GM20000 (cell line): ENCODE measurements around the gene IL16.

ENCODE experiments used
- DNase-seq: peaks from one replicate; pipeline ENCODE4 v3.0.0; 2012; ENCODE audit warnings: low spot score
- TF ChIP-seq, protein P1 (sequence below): IDR thresholded peaks from 2 replicates; pipeline ENCODE4 v1.5.1; 2012; ENCODE audit warnings: mild to moderate bottlenecking, control low read depth; ENCODE audit errors: extremely low read depth, missing control alignments

IL16 gene

DNA sequence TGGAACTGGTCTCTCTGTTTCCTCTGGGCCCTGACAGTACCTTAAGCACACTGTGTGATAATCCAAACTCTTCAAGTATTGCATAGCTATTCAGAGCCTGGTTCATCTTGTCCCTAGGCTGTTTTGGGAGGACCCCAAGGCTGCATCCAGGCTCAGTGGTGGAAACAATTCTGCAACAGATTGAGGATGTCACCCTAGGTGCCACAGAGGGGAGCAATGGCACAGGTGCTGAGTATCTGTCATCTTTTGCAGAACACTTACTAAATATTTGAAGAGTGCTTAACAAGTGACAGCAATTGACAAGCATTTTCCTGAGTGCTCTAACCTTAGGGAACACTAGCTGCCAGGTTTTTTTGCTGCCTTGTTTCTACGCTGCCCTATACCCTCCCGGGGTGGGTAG is 99.5 kb downstream of the IL16 start:
- DNase-seq = no peak
- TF ChIP-seq, protein P1, sequence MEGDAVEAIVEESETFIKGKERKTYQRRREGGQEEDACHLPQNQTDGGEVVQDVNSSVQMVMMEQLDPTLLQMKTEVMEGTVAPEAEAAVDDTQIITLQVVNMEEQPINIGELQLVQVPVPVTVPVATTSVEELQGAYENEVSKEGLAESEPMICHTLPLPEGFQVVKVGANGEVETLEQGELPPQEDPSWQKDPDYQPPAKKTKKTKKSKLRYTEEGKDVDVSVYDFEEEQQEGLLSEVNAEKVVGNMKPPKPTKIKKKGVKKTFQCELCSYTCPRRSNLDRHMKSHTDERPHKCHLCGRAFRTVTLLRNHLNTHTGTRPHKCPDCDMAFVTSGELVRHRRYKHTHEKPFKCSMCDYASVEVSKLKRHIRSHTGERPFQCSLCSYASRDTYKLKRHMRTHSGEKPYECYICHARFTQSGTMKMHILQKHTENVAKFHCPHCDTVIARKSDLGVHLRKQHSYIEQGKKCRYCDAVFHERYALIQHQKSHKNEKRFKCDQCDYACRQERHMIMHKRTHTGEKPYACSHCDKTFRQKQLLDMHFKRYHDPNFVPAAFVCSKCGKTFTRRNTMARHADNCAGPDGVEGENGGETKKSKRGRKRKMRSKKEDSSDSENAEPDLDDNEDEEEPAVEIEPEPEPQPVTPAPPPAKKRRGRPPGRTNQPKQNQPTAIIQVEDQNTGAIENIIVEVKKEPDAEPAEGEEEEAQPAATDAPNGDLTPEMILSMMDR = no peak

DNA sequence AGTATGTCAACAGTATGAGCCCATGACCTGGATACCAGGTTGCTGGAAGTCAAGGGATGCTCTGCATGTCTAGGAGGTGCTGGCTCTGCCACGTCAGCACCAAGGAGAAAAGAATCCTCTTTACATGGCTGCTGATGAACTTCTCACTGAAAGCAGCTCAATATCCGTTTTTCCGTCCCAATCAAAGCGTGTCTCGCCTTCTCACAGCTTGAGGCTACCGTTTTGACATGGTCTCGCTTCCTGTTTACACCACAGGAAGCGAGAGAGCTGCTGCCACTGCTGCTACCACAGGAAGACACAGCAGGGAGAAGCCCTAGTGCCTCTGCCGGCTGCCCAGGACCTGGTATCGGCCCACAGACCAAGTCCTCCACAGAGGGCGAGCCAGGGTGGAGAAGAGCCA is 100.0 kb downstream of the IL16 start:
- DNase-seq = peak; percentile 55
- TF ChIP-seq, protein P1 = no peak

DNA sequence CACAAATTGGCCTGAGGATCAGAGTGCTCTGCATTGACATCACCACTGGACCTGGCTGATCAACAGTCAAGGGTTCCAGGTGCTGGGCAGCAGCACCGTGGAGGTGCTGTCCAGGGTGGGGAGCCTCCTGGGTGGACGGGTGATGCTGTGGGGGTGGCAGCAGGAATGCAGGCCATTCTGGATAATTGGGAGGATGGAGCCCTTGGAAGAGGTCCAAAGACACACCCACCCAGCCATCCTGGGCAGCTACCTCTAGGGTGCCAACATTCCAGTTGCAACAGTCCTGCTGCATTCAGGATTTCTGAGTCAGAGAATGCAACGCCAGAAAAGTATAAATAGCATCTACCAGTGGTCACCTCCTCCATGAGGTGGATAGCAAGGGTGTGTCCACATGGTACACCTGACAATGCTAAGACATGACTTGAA is 100.5 kb downstream of the IL16 start:
- TF ChIP-seq, protein P1 = no peak
- DNase-seq = no peak

DNA sequence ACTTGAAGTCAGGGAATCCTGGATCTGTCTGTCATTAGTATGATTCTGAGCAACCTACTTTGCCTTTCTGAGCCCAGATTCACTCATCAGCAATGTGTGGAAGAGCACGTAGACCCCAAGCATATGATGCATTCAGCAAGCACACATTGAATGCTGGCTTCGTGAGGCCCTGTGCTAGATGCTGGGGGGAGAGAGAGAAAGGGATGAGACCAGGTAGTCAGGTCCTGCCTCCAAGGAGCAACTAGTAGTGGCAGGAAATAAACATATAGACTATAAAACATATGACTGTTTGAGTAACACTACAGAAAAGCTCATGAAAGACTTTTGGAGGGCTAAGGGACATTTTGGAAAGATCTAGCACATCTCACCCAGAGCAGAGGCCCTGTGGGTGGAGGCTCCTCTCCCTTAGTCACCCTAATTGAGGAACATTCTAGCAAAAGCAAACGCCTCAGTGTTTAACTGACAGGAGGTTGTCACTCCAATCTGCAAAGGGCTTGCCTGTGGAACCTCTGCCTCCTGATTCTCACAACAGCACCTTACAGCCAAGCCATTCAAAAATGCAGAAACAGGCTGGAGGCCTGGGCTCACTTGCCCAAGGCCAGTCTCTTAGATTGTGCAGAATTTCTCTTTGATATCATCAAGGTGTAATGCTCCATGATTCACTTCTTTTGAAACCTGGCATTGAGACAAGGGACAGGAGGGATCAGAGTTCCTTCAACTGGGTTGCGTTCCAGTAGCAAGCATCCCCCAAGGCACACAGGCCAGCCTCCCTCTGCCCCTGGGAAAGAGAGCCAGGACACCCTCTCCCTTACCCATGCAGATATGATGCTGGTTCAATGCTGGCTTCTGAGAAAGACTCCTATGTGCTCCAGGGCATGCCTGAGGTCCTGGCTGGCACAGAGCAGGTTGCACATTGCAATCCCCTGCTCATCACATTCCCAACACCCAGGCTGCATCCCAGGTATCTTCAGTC is 101.2 kb downstream of the IL16 start:
- TF ChIP-seq, protein P1 = no peak
- DNase-seq = no peak

DNA sequence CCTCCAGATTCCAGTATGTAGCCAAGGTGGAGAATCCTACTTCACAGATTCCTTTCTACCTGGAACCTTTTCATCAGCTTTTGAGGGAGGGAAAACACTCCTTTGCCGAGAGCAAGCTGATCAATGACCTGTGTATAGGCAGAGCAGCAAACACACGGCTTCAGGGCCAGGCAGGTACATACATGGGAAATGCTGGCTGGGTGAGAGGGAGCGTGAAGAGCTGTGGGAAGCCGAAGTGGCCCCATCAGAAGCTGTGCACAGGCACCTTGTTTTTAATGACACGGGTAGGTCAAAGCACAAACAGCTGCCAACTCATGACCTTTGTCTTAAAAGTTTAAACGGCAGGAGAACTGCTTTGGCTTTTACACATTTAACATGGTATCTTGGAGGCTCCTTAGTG is 101.9 kb downstream of the IL16 start:
- TF ChIP-seq, protein P1 = no peak
- no peak for DNase-seq

DNA sequence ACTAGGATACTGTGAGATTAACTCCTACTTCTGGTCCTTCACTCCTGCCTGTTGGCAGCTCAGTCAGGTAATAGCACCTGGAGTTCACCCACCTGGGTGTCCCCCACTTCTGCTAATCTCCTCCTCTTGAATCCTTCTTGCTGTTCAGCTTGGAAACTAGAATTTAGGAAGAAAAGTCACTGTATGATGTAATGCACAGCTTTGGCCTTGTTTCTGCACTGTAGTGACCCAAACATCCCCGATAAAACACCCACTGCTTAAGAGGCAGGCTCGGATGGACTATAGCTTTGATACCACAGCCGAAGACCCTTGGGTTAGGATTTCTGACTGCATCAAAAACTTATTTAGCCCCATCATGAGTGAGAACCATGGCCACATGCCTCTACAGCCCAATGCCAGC is 102.5 kb downstream of the IL16 start:
- TF ChIP-seq, protein P1 = no peak
- DNase-seq = no peak

DNA sequence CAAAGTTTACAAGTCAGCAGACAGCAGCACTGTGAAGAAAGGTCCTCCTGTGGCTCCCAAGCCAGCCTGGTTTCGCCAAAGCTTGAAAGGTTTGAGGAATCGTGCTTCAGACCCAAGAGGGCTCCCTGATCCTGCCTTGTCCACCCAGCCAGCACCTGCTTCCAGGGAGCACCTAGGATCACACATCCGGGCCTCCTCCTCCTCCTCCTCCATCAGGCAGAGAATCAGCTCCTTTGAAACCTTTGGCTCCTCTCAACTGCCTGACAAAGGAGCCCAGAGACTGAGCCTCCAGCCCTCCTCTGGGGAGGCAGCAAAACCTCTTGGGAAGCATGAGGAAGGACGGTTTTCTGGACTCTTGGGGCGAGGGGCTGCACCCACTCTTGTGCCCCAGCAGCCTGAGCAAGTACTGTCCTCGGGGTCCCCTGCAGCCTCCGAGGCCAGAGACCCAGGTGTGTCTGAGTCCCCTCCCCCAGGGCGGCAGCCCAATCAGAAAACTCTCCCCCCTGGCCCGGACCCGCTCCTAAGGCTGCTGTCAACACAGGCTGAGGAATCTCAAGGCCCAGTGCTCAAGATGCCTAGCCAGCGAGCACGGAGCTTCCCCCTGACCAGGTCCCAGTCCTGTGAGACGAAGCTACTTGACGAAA is 103.1 kb downstream of the IL16 start:
- TF ChIP-seq, protein P1 = no peak
- DNase-seq = no peak
